HG02642 (cell line): ENCODE measurements around the gene PLEK.
"Not testable (repeated sequence)": the region's sequence is repeated elsewhere in the genome, so short reads cannot be mapped to it uniquely, and the experiment has no call there.

Experiments
- ATAC-seq: cut with Tn5 transposase; IDR thresholded peaks from one replicate; pipeline ENCODE4 v1.9.1; 2021; ENCODE audit warnings: mild to moderate bottlenecking; ENCODE audit not compliant: unreplicated experiment, poor library complexity

PLEK gene

GRCh38 chr2:68383778-68384177, 18.7 kb downstream of the PLEK start:
- no peak for ATAC-seq

GRCh38 chr2:68384485-68385107, 19.5 kb downstream of the PLEK start:
- ATAC-seq, result no peak

- peak; percentile 47 for ATAC-seq
Measured at GRCh38 chr2:68385220-68385906, 20.3 kb downstream of the PLEK start.

- ATAC-seq, result no peak
Measured at GRCh38 chr2:68385907-68386287, 20.8 kb downstream of the PLEK start.

- no peak for ATAC-seq
Measured at GRCh38 chr2:68386365-68386764, 21.3 kb downstream of the PLEK start.

- peak; percentile 51 for ATAC-seq
Measured at GRCh38 chr2:68387408-68388350, 22.6 kb downstream of the PLEK start.

- ATAC-seq, result peak; percentile 29
Measured at GRCh38 chr2:68388358-68388757, 23.3 kb downstream of the PLEK start.

- peak; percentile 28 for ATAC-seq
Measured at GRCh38 chr2:68388772-68389171, 23.7 kb downstream of the PLEK start.

- no peak for ATAC-seq
Measured at GRCh38 chr2:68390114-68390513, 25.0 kb downstream of the PLEK start.

GRCh38 chr2:68390586-68390985, 25.5 kb downstream of the PLEK start:
- no peak for ATAC-seq

- no peak for ATAC-seq
Measured at GRCh38 chr2:68391099-68391498, 26.0 kb downstream of the PLEK start.

GRCh38 chr2:68391869-68392268, 26.8 kb downstream of the PLEK start:
- no peak for ATAC-seq

GRCh38 chr2:68396093-68396492, 31.0 kb downstream of the PLEK start:
- no peak for ATAC-seq

- ATAC-seq, result not testable (repeated sequence)
Measured at GRCh38 chr2:68397704-68398263, 32.7 kb downstream of the PLEK start.

- no peak for ATAC-seq
Measured at GRCh38 chr2:68403199-68403644, 38.1 kb downstream of the PLEK start.

GRCh38 chr2:68404164-68404563, 39.1 kb downstream of the PLEK start:
- ATAC-seq, result no peak

GRCh38 chr2:68404893-68405799, 40.1 kb downstream of the PLEK start:
- ATAC-seq, result no peak

- peak; percentile 92 for ATAC-seq
Measured at GRCh38 chr2:68411397-68412126, 46.5 kb downstream of the PLEK start.
